ENCODE results near the gene PDE6D. TPM values are rescaled to one million over a fixed set of nuclear protein-coding genes. Genes with fewer than 3 reads are reported as not detected.

Gene PDE6D
- total and polyA plus RNA-seq, 2 of the 13 experiments (the other 11 are each of a cell fraction or from before 2014, with no cell fraction given): 14.1 to 23.2 TPM

- ChIA-PET CTCF (ENCODE audit: low intra/inter-chr PET ratio, low total read pairs) (no interaction called here), POLR2A (no interaction called here)
- H3K9ac ChIP-seq (ENCODE audit: insufficient read depth, low read depth, low read length): no peak overlapping the region
Measured at GRCh38 chr2:231769170-231770136, 11.6 kb downstream of the PDE6D start.

More at GRCh38 chr2:231769170-231770136, 11.6 kb downstream of the PDE6D start:
- ATAC-seq: no peak
- H3K9me3 ChIP-seq (ENCODE audit: low read length): no peaks in the 10 kb centered on the region
- peak; percentile 18 for FAIRE-seq
- no peaks in the 10 kb centered on the region for H3K27me3 ChIP-seq (ENCODE audit: control insufficient read depth in 1 of 2, insufficient read depth in 2 of 2, low read length in 2 of 2)
- 70% methylated on average over 6 of the region's 6 CpGs for WGBS (ENCODE audit: low lambda C conversion rate)
- no peak for DNase-seq (ENCODE audit: low spot score)
- TF ChIP-seq ZNF891 (CRISPR knock-in tag; IDR thresholded peaks at IDR 0.05): no peak
- peak; percentile 9; the same call in 1 of the 2 replicates for TF ChIP-seq MAFF (IDR thresholded peaks at IDR 0.05; ENCODE audit: low read depth, low read length)
- TF ChIP-seq ZNF263 (CRISPR knock-in tag; IDR thresholded peaks at IDR 0.05): no peak
- peak; percentile 29; the same call in 1 of the 2 replicates for TF ChIP-seq ZNF770 (CRISPR knock-in tag; IDR thresholded peaks at IDR 0.05)
- in situ Hi-C loops (cut with HindIII; ENCODE audit: extremely low pct_ligation_motif_present, low pct_unique_long_range_greater_than_20kb) (no loop called here), intact Hi-C loops (cut with micrococcal nuclease; ENCODE audit: unreplicated experiment) (no loop called here)
- no peaks in the 10 kb centered on the region for H3K4me1 ChIP-seq (ENCODE audit: insufficient read depth, low read length)
- no peak overlapping the region for H3K4me2 ChIP-seq (ENCODE audit: low read depth, low read length)
- no peaks in the 10 kb centered on the region for H3K36me3 ChIP-seq (replicated peaks in 1 of 2; ENCODE audit: control insufficient read depth in 1 of 2, insufficient read depth in 2 of 2, low read length in 2 of 2)
- no peaks in the 10 kb centered on the region for H4K20me1 ChIP-seq (ENCODE audit: insufficient read depth, low read length)
- no peak overlapping the region for H3K4me3 ChIP-seq (replicated peaks in 1 of 3; ENCODE audit: insufficient read depth in 1 of 3, low read depth in 2 of 3, low read length in 3 of 3)
- no peaks in the 10 kb centered on the region for H3K79me2 ChIP-seq (ENCODE audit: insufficient read depth, low read length)
- H3K27ac ChIP-seq (ENCODE audit: extremely low read length, insufficient read depth, low read length): no peak overlapping the region
- no peak overlapping the region for H2AFZ ChIP-seq (ENCODE audit: low read length)
- no TSS peak for BruUV-seq (replicated peaks)
